GM19023 (cell line): Measurements from ENCODE around the gene MAN2A2.

ENCODE experiments used
- ATAC-seq: cut with Tn5 transposase; IDR thresholded peaks from one replicate; pipeline ENCODE4 v1.9.1; 2021; ENCODE audit warnings: mild to moderate bottlenecking, moderate library complexity; ENCODE audit not compliant: unreplicated experiment

The MAN2A2 gene

GRCh38 chr15:90959028-90959595, 56.0 kb downstream of the MAN2A2 start:
- ATAC-seq: no peak

DNA sequence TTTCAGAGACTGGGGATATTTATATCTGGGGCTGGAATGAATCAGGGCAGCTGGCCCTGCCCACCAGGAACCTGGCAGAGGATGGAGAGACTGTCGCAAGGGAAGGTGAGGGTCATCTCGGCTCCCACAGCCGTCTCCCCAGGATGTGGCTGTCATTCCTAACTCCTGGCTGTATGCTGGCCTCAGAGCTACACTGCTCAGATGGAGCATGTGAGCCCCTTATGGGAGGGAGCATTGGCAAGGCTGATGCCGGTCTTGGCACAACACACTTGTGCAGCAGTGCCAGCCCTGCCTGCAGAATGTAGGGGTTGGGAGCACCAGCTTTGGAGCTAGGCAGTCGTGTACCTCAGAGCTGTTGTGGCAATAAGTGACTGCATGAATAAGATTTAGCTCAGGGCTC, 56.8 kb downstream of the MAN2A2 start:
- no peak for ATAC-seq

- ATAC-seq: no peak
These were observed 57.4 kb downstream of the MAN2A2 start for GRCh38 chr15:90960298-90961091.

DNA sequence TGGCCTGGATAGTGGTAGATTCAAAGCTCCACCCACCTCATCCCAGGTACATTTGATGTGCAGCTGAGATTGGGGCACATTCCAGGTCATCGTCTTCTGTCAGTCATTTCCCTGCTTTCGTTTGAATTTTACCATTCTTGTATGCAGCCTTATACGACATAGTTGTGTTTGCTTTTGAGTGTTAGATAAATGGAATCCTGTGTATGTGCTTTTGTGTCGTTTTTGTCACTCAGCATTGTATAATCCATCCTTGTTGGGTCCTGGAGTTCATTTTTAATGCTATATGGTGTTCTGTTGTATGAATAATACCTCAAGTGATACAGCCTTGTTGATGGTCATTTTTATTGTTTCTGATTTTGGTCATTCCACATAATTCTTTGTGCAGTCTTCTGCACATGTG, 58.9 kb downstream of the MAN2A2 start:
- ATAC-seq: no peak

- ATAC-seq: no peak
These were observed 63.2 kb downstream of the MAN2A2 start for GRCh38 chr15:90966262-90966661.

DNA sequence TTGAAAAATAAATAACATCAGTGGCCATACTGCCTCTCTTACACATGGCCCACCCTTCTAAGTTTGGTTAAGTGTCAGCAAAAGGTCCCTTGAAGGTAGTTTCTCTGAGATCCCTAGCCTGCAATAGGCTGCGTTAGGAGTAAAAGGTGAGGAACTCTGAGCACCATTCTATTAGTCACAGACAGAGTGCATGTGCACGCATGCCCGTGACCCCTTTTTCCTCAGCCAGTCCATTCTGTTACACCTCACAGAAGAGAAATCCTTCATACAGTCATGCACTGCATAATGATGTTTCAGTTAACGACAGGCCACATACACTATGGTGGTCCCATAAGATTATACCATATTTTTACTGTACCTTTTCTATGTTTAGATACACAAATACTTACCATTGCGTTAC, 64.1 kb downstream of the MAN2A2 start:
- ATAC-seq: no peak

DNA sequence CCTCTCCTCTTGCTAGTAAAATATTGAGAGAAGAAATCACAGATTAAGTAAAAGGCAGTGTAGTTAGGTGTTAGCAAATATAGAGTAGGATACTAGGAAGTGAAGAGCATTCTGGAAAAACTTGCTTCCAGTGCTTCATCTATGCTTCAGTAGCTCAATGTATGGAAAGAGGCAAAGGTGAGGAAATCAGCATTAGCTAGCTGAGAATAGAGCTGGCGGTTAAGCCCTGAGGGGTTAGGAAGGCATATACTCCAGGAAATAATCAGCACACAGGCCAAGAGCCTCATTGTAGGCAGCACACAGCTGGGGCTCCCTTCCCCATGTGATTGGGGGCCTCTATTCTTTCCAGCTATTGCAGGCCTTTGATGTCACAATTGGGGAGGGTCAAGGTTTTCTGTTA, 65.3 kb downstream of the MAN2A2 start:
- no peak for ATAC-seq

DNA sequence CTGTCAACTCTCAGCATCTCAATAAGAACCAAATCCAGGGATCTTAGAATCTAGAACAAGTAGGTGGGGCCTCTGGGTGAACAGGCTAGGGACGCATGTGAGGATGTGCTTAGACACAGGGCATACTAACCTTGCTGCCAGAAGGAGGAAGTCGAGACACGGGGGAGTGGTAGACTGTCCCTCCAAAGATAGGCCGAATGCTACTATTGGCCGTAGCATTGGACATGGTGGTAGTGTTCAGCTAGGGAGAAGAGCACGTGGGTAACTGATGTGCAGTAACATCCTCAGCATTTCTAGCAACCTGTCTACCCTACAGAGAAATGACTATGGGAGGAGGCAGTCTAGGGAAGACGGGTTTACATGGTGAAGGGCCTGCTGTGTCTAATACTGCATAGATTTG, 67.2 kb downstream of the MAN2A2 start:
- ATAC-seq: no peak

DNA sequence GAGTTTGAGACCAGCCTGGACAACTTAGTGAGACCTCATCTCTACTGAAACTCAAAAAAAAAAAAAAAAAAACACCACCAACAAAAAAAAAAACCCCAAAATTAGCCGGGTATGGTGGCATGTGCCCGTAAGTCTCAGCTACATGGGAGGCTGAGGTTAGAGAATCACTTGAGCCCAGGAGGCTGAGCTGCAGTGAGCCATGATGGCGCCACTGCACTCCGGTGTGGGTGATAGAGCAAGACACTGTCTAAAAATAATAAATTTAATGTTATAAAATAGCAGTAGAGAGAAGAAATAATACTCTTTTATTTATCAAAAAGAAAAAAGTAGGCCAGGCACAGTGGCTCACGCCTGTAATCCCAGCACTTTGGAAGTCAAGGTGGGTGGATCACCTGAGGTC, 69.0 kb downstream of the MAN2A2 start:
- no peak for ATAC-seq
